Fibroblast of skin of right quadriceps (primary cell): Measurements from ENCODE around the gene MGAT5.

Experiments
- DNase-seq: peaks from one replicate; pipeline ENCODE4 v3.0.0-alpha.2; 2013

Gene MGAT5

GRCh38 chr2:134308474-134309385, 54.9 kb downstream of the MGAT5 start:
- peak; percentile 16 for DNase-seq

DNA sequence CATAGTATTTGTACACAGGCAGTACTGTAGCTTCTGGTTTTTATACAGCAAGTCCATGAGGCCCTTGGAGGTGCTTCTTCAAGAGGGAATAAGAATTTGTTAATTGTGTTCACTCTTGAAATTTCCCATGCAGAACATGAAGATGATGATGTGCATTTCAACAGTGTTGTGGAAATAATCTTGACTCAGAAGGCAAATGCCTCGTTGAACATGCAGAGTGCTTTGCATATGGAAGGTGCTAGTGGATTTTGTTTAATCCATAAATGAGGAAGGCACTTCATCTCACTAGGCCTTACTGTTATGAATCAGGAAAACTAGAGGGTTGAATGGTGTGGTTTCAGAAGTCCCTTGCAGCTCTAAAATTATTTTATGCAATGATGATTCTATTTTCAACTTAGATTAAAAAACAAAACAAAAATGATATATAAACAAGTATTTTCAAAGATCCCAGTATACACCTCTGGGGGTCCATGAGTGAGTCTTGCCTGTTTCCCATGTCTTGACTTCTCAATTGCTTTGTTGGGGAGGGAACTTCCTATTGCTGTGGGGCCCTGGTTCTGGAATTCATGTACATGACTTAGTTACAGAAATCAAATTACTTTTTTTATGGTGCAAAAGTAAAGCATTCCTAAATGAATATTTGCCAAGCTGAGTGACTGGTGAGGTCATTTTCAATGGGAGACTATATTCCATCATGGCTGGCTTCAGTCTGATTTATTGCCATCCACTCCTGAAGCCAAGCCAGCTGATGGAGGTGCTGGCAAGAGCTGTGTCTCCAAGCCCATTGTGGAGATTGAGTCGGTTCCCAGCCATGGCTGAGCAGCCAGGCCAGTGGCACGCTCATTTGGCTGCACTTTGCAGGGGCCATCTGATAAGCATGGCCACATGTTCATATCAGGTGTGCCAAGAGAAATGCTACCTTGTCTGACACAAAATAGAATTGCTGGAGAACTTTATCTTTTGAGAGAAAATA, 56.5 kb downstream of the MGAT5 start:
- DNase-seq: peak; percentile 13

GRCh38 chr2:134312482-134312881, 58.6 kb downstream of the MGAT5 start:
- no peak for DNase-seq

DNA sequence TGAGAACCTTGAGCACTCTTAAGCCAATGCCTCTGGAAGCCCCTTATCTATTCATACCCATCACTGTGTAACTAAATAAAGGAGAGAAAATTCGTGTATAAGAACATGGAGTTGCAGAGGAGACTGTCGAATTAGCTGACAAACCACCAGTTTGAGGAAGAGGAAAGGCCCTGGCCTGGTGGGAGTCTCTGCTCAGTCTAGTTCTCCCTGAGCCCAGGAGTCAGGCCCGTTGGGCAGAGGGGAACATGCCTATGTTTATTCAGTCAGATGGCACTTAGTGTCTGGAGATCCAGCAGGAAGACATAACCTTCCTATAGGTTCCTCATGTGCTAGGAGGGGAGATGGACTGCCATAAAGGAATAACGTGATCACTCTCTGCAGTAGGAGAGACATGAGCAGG, 60.3 kb downstream of the MGAT5 start:
- no peak for DNase-seq

DNA sequence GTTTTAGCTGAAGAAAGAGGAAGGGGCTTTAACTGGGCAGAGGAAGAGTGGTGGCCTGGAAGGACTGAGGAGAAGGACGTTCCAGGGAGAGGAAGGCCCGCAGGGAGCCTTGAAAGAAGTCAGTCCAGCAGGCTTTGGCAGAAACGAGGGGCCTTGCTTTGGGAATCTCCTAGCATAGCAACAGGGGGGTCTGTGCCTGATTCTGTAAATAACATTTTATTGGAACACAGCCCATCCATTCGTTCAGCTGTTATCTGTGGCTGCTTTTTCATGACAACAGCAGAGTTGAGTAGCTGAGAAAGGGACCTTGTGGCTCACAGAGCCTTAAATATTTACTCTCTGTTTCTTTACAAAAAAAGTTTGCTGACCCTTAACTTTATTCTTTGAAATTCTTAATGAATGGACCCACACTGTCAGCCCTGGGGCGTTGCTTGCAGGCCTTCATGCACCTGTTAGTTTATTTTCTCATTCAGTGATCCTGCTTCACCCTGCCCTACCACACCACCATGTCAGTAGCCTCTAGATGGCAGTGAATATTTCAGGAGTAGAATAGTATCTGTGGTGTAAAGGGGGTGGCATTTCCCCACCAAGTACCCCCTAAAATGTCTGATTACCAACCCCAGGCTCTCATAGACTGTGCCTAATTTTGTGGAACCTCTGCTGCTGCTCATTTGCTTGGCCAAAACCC, 61.0 kb downstream of the MGAT5 start:
- DNase-seq: no peak

- no peak for DNase-seq
These were observed 61.6 kb downstream of the MGAT5 start for GRCh38 chr2:134315471-134315870.

DNA sequence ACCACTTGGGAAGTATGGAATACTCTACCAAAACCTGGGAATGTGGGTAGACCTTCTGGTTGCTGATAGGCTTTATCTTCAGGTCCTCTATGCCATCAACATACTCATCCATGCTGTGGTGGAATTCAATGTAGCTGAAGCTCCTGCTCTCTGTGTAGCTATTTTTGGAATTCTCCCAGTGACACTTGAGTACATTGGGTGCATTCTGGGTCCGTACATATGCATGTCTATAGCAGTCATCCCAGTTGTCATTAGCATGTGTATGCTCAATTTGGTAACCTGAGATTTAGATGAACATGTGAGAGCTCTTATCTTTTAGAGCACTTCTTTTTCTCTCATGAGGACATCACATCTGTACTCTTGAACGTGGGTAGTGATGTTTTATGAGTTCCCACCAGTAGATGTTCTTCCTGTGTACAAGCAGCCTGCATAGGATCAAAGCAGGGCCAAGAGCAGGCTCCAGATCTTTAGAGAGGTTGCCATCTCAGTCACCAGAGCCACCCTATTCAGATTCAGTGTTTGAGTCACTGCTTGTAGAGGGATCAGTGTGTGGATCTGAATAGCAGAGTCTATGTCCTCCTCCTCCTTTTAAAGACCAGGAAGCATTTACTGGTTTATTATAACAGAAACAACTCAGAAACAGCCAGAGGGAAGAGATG, 65.9 kb downstream of the MGAT5 start:
- DNase-seq: no peak

DNA sequence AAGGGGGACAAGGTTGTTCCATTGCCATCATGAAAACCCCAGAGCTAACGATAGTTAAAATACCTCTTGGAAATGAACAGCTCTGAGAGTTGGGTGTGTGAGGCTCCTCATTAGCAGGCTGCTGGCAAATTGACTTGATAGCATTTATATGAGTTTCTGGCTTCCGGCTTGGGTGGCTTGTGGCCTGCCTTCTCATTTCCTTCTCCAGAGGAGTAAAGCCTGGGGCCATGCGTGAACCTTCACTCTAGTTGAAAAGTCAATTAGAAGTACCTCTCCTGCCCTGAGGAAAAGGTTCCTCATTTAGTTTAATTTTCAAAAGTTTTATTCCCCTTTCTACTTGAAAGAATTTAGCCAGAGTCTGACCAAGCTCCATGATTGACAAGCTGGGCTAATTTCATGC, 67.1 kb downstream of the MGAT5 start:
- DNase-seq: no peak

DNA sequence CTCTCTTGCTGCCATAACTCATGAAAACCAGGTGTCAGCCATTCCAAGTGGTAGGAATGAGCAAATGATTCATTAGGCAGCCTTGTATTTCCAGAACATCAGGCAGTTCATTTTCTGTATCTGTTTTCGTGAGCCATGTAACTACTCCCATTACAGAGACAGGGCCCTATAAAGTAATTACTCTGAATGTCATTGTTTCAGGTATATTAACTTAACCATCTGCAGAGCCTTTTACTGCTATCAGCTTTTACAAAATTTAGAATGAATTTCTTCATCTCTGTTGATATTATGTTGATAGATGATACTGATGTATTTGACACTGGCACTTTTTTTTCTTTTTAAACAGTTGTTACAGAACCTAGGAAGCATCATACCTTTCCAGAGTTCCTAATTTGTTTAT, 69.9 kb downstream of the MGAT5 start:
- no peak for DNase-seq

GRCh38 chr2:134324430-134324829, 70.6 kb downstream of the MGAT5 start:
- no peak for DNase-seq

- DNase-seq: no peak
These were observed 71.1 kb downstream of the MGAT5 start for GRCh38 chr2:134324947-134325346.

- no peak for DNase-seq
These were observed 71.8 kb downstream of the MGAT5 start for GRCh38 chr2:134325696-134326095.

DNA sequence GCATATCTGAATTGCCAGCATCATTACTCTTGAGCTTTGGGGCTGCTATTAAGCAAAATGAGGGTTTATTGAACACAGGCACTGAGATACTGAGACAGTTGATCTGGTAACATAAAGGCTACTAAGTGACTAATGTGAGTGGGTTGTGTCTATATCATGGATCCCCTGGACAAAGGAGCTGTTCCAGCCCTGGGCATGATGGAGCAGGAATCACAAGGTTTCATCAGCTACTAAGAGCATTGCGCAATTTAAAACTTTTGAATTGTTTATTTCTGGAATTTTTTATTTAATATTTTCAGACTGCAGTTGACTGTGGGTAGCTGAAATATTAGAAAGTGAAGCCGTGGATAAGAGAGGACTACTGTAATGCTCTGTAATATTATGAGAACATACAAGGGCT, 73.5 kb downstream of the MGAT5 start:
- peak; percentile 4 for DNase-seq

DNA sequence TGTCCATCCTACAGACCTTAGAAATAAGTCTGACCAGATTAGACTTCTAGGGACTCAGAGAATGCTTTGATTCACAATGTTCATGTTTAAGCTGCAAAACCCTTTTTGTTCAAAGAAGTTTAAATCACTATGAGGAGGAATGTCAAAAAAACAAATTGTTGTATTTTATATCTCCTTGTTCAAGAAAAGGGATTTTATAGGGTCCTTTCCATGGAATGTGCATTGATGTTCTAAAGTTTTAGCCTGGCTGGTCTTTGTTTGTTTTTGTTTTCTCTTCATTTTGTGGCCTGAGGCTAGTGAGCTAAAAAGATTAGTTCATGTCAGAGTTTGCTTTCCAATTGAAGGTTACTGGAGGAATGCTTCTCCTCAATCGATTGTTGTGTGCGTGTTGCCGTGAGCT, 77.2 kb downstream of the MGAT5 start:
- DNase-seq: no peak

DNA sequence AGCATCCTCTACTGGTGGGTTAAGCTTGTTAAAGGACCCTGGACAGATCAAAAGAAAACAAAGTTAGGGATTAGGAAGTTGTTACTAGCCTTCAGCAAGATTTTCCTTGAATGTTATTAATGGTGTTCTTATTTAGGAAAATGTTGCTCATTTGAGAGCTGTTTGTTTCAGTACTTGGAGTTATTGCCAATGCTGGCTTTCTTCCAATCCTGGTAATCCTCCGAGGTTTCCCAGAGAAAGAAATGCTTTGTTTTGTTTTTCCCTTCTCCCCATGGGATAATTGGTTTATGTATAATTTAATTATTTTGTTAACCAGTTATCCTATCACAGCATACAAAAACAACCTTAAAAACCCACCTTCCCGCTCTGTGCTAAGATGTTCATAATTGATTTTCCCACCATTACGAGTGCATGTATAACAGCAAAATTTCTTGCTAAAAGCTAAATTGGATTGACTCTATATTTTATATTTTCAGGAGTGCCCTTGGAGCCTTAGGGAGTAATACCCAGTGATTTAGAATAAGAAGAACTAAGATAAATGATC, 79.8 kb downstream of the MGAT5 start:
- no peak for DNase-seq

GRCh38 chr2:134334542-134335353, 80.9 kb downstream of the MGAT5 start:
- no peak for DNase-seq

- no peak for DNase-seq
These were observed 81.7 kb downstream of the MGAT5 start for GRCh38 chr2:134335601-134336000.

DNA sequence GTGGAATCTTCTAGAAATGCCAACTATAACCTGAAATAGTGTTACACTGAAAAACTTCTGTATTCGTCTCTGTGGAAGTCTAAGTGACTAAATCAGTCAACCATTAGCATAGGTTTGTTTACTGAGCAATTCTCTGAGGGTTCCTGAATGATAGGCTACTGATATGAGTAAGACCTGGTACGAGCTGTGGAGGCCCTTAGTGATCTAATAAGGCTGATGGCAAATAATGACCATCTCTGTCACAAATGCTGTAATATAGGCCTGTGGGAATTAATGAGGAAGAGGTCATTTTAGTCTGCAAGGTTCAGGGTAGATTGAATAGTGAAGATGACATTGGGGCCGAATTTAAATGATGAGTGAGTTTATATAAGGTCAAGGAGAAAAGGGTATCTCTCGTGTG, 82.5 kb downstream of the MGAT5 start:
- no peak for DNase-seq

- DNase-seq: no peak
These were observed 83.0 kb downstream of the MGAT5 start for GRCh38 chr2:134336921-134337320.

DNA sequence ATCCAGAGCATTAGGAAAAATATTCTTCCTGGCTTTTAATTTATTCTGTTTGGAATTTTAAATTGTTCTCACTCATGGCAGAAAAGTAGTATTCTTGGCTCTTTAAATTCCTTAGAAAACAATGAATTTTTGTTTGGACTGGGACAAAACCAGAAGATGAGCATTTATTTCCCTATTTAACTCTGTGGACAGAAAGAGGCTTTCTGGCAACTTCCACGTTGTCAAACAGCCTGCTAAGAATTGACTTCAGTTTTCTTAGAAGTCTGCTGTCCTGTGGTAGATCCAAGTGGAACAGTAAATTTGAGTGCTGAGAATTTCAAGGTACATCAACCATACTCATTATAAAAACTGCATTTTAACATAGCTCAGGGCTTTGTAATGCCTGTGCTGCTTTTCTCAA, 83.8 kb downstream of the MGAT5 start:
- no peak for DNase-seq

GRCh38 chr2:134338208-134338607, 84.3 kb downstream of the MGAT5 start:
- no peak for DNase-seq
